Mesenchymal stem cell (in vitro differentiated cells and primary cell): Measurements from ENCODE around the gene PDE2A.
"Not testable (repeated sequence)": the region's sequence is repeated elsewhere in the genome, so short reads cannot be mapped to it uniquely, and the experiment has no call there.

Experiments
- DNase-seq: peaks from one replicate; pipeline ENCODE4 v3.0.0-alpha.2; 2013
- H2AFZ ChIP-seq: one replicate; pipeline ENCODE4 v1.6.1; 2013; ENCODE audit warnings: low read depth, mild to moderate bottlenecking, control low read depth, inconsistent platforms, low read length, moderate library complexity
- H2AK5ac ChIP-seq: 2 replicates; pipeline ENCODE4 v1.6.1; 2013; ENCODE audit warnings: low read length, moderate library complexity, mild to moderate bottlenecking, inconsistent platforms; ENCODE audit not compliant: severe bottlenecking
- H2BK120ac ChIP-seq: one replicate; pipeline ENCODE4 v1.6.1; 2013; ENCODE audit warnings: low read depth, mild to moderate bottlenecking, inconsistent platforms, low read length, moderate library complexity
- H2BK12ac ChIP-seq, 2 experiments: one replicate each; pipeline ENCODE4 v1.6.1; 2013; ENCODE audit warnings: inconsistent platforms in 2 of 2, low read length in 2 of 2, mild to moderate bottlenecking in 2 of 2, moderate library complexity in 2 of 2, control low read depth in 1 of 2
- H2BK15ac ChIP-seq: one replicate; pipeline ENCODE4 v1.6.1; 2013; ENCODE audit warnings: mild to moderate bottlenecking, low read depth, inconsistent platforms; ENCODE audit not compliant: poor library complexity, severe bottlenecking
- H2BK5ac ChIP-seq: 2 replicates; pipeline ENCODE4 v1.6.1; 2013; ENCODE audit warnings: low read depth, mild to moderate bottlenecking, low read length, control low read depth, inconsistent platforms; ENCODE audit not compliant: poor library complexity, severe bottlenecking
- H3K14ac ChIP-seq, 2 experiments: one replicate each; pipeline ENCODE4 v1.6.1; 2013; ENCODE audit warnings: inconsistent platforms in 2 of 2, low read length in 2 of 2, control low read depth in 1 of 2, mild to moderate bottlenecking in 1 of 2, moderate library complexity in 1 of 2
- H3K18ac ChIP-seq, 2 experiments: one replicate each; pipeline ENCODE4 v1.6.1; 2013; ENCODE audit warnings: inconsistent platforms in 2 of 2, low read length in 2 of 2, control low read depth in 1 of 2, low read depth in 1 of 2, mild to moderate bottlenecking in 1 of 2
- H3K23ac ChIP-seq, 2 experiments: one replicate each; pipeline ENCODE4 v1.6.1; 2013; ENCODE audit warnings: inconsistent platforms in 2 of 2, low read length in 2 of 2, mild to moderate bottlenecking in 2 of 2, moderate library complexity in 2 of 2, control low read depth in 1 of 2
- H3K27ac ChIP-seq: 2 replicates; pipeline ENCODE4 v1.5.1; 2013; ENCODE audit warnings: mild to moderate bottlenecking, moderate library complexity, low read length, control low read depth, inconsistent platforms; ENCODE audit not compliant: poor library complexity, severe bottlenecking
- H3K27me3 ChIP-seq, 2 experiments: 2 replicates each; pipeline versions ENCODE4 v1.6.1 to v1.7.0; 2013; ENCODE audit warnings: low read length in 2 of 2, mild to moderate bottlenecking in 2 of 2, moderate library complexity in 2 of 2, control low read depth in 1 of 2, inconsistent platforms in 1 of 2; ENCODE audit not compliant: control insufficient read depth in 1 of 2, insufficient read depth in 1 of 2
- H3K36me3 ChIP-seq, 2 experiments: 2 replicates each; pipeline versions ENCODE4 v1.6.1 to v1.7.0; 2013; ENCODE audit warnings: low read length in 2 of 2, control low read depth in 1 of 2, inconsistent platforms in 1 of 2, low read depth in 1 of 2, mild to moderate bottlenecking in 1 of 2; ENCODE audit not compliant: insufficient read depth in 2 of 2, control insufficient read depth in 1 of 2
- H3K4ac ChIP-seq, 2 experiments: one replicate each; pipeline ENCODE4 v1.6.1; 2013; ENCODE audit warnings: inconsistent platforms in 2 of 2, low read length in 2 of 2, mild to moderate bottlenecking in 2 of 2, moderate library complexity in 2 of 2, control low read depth in 1 of 2, low read depth in 1 of 2
- H3K4me1 ChIP-seq: 2 replicates; pipeline ENCODE4 v1.6.1; 2013; ENCODE audit warnings: low read depth, low read length, control low read depth; ENCODE audit not compliant: control insufficient read depth, insufficient read depth
- H3K4me2 ChIP-seq: 2 replicates; pipeline ENCODE4 v1.6.1; 2013; ENCODE audit warnings: low read length, mild to moderate bottlenecking, inconsistent platforms; ENCODE audit not compliant: poor library complexity, severe bottlenecking
- H3K4me3 ChIP-seq, 2 experiments: 2 replicates each; pipeline versions ENCODE4 v1.5.1 to v1.7.0; 2013; ENCODE audit warnings: low read length in 2 of 2, mild to moderate bottlenecking in 2 of 2, control low read depth in 1 of 2, low read depth in 1 of 2; ENCODE audit not compliant: insufficient read depth in 1 of 2
- H3K79me1 ChIP-seq: replicated peaks from 2 replicates; pipeline ENCODE4 v1.6.1; 2013; ENCODE audit warnings: mild to moderate bottlenecking, control low read depth, low read length, inconsistent platforms; ENCODE audit not compliant: poor library complexity, severe bottlenecking
- H3K9ac ChIP-seq: 2 replicates; pipeline ENCODE4 v1.7.0; 2013; ENCODE audit warnings: mild to moderate bottlenecking, low read length, moderate library complexity
- H3K9me3 ChIP-seq: 2 replicates; pipeline ENCODE4 v1.7.0; 2013; ENCODE audit warnings: mild to moderate bottlenecking, low read length; ENCODE audit not compliant: control insufficient read depth
- H4K8ac ChIP-seq: one replicate; pipeline ENCODE4 v1.6.1; 2013; ENCODE audit warnings: inconsistent platforms, mild to moderate bottlenecking, low read length, moderate library complexity
- H4K91ac ChIP-seq: one replicate; pipeline ENCODE4 v1.6.1; 2013; ENCODE audit warnings: mild to moderate bottlenecking, low read length, inconsistent platforms
- WGBS: methylation state at CpG from one replicate; pipeline ENCODE4 v1.1.7; 2013; ENCODE audit warnings: mixed read lengths; 5-methylcytosine and 5-hydroxymethylcytosine counted together

Gene PDE2A

DNA sequence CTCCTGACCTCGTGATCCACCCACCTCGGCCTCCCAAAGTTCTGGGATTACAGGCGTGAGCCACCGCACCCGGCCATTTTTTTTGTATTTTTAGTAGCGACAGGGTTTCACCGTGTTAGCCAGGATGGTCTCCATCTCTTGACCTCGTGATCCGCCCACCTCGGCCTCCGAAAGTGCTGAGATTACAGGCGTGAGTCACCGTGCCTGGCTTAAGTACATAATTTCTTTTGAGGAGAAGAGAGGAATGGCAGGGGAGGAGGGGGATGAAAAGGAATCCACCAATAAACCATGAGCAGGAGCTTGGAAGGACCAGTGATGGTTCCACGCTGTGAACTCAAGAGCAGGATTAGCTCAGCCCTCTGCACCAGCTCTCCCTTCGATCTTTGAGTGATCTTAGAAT, 113.4 kb downstream of the PDE2A start:
- H2BK12ac ChIP-seq, H2BK15ac ChIP-seq, H3K4me3 ChIP-seq, H3K18ac ChIP-seq, H4K8ac ChIP-seq, H2BK5ac ChIP-seq, H4K91ac ChIP-seq, H3K4me2 ChIP-seq, H3K23ac ChIP-seq, H2BK120ac ChIP-seq, H3K27ac ChIP-seq, H2AK5ac ChIP-seq, H2AFZ ChIP-seq, H3K14ac ChIP-seq, H3K4ac ChIP-seq, DNase-seq, H3K9me3 ChIP-seq, H3K36me3 ChIP-seq, H3K79me1 ChIP-seq, H3K4me1 ChIP-seq, H3K9ac ChIP-seq: not testable (repeated sequence)
- peaks cover 27 to 53% of the 10 kb centered on the region in 2 experiments for H3K27me3 ChIP-seq
- 82% methylated on average over 15 of the region's 15 CpGs for WGBS

DNA sequence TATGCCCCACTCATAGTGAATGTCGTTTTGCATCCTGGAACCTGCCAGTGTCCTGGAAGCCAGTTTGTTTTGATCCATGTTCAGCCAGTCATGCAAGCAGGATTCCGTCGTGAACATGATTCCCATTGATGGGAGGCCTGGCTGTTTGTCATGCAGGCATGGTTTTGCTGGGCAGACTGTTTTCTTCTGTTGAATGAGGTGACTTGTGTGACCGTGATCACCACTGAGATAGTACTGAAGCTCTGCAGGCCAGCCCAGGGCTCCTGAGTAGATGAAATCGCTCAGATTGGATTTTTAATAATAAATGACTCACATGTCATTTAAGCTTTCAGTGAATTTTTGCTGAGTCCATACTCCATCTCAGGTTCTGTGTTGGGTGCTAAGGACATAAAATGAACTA, 117.8 kb downstream of the PDE2A start:
- Histone ChIP-seq H2AK5ac (no peak overlapping the region), H4K8ac (no peak overlapping the region), H3K9ac (no peak overlapping the region), H3K9me3 (no peaks in the 10 kb centered on the region), H2AFZ (no peak overlapping the region), H3K4me3 (no peak overlapping the region), H3K36me3 (no peaks in the 10 kb centered on the region), H4K91ac (no peak overlapping the region), H3K18ac (no peak overlapping the region), H2BK5ac (no peak overlapping the region), H3K4ac (no peak overlapping the region), H3K27ac (no peak overlapping the region), H2BK15ac (no peak overlapping the region), H3K4me2 (no peak overlapping the region), H3K14ac (no peak overlapping the region), H3K79me1 (no peaks in the 10 kb centered on the region), H3K23ac (no peak overlapping the region), H3K27me3 (peaks cover 39 to 64% of the 10 kb centered on the region in 2 experiments), H2BK120ac (no peak overlapping the region), H2BK12ac (no peak overlapping the region), H3K4me1 (no peaks in the 10 kb centered on the region)
- WGBS, result 80% methylated on average over 5 of the region's 5 CpGs
- no peak for DNase-seq

DNA sequence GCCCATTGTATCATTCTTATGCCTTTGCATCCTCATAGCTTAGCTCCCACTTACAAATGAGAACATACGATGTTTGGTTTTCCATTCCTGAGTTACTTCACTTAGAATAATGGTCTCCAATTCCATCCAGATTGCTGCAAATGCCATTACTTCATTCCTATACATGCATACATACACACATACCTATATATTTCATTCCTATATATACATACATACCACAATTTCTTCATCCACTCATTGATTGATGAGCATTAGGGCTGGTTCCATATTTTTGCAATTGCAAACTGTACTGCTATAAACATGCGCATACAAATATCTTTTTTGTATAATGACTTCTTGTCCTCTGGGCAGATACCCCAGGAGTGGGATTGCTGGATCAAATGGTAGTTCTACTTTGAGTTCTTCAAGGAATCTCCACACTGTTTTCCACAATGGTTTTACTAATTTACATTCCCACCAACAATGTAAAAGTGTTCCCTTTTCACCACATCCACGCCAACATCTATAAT, 119.2 kb downstream of the PDE2A start:
- not testable (repeated sequence) for H2AFZ ChIP-seq, DNase-seq

DNA sequence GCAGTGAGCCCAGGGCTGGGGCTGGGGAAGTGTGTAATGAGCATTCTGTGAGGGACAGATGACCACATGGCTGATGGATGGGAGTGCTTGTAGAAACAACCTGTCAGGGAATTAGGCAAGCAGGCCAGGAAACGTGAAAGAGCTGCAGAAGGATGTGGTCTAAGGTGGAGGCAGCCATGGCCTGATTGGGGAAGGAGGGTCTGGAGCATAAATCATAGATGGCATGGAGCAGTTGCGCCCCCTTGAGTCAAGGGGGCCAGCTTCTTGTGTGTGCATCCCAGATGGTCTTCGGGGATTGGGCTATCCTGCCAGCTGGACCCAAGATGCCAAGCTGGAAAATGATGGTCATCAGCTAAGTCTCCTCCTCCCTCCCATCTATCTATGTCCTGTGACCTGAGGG, 120.5 kb downstream of the PDE2A start:
- no peak overlapping the region for H3K23ac ChIP-seq
- H4K8ac ChIP-seq, result no peak overlapping the region
- H3K27me3 ChIP-seq, result peaks cover 28 to 58% of the 10 kb centered on the region in 2 experiments
- H3K36me3 ChIP-seq, result no peaks in the 10 kb centered on the region
- H3K79me1 ChIP-seq, result no peaks in the 10 kb centered on the region
- no peaks in the 10 kb centered on the region for H3K9me3 ChIP-seq
- H3K9ac ChIP-seq, result no peak overlapping the region
- no peaks in the 10 kb centered on the region for H3K4me1 ChIP-seq
- no peak overlapping the region for H2BK12ac ChIP-seq
- no peak overlapping the region for H3K4me3 ChIP-seq
- no peak overlapping the region for H4K91ac ChIP-seq
- WGBS, result 69% methylated on average over 3 of the region's 3 CpGs
- no peak overlapping the region for H2BK120ac ChIP-seq
- no peak overlapping the region for H3K27ac ChIP-seq
- H3K4ac ChIP-seq, result no peak overlapping the region
- no peak overlapping the region for H2BK5ac ChIP-seq
- H2BK15ac ChIP-seq, result no peak overlapping the region
- no peak overlapping the region for H2AFZ ChIP-seq
- H2AK5ac ChIP-seq, result no peak overlapping the region
- H3K14ac ChIP-seq, result no peak overlapping the region
- DNase-seq, result no peak
- no peak overlapping the region for H3K18ac ChIP-seq
- H3K4me2 ChIP-seq, result no peak overlapping the region

More for the DNA sequence above, 119.2 kb downstream of the PDE2A start:
- not testable (repeated sequence) for H3K23ac ChIP-seq, H2BK12ac ChIP-seq, H2AK5ac ChIP-seq, H3K18ac ChIP-seq, H2BK15ac ChIP-seq, H3K27ac ChIP-seq, H2BK5ac ChIP-seq, H3K9me3 ChIP-seq, H2BK120ac ChIP-seq, H3K4me3 ChIP-seq, H3K9ac ChIP-seq, H4K8ac ChIP-seq, H3K79me1 ChIP-seq, H3K4ac ChIP-seq, H3K14ac ChIP-seq, H3K4me2 ChIP-seq, H3K4me1 ChIP-seq, H3K36me3 ChIP-seq, H4K91ac ChIP-seq
- 97% methylated on average over 3 of the region's 3 CpGs for WGBS
- peaks cover 35 to 61% of the 10 kb centered on the region in 2 experiments for H3K27me3 ChIP-seq
